ENCODE results near the gene TMEM125. TPM values are rescaled to one million over a fixed set of nuclear protein-coding genes. Genes with fewer than 3 reads are reported as not detected.

The TMEM125 gene
- total RNA-seq, 1 donor from 2014 or later: 41.1 TPM

DNA sequence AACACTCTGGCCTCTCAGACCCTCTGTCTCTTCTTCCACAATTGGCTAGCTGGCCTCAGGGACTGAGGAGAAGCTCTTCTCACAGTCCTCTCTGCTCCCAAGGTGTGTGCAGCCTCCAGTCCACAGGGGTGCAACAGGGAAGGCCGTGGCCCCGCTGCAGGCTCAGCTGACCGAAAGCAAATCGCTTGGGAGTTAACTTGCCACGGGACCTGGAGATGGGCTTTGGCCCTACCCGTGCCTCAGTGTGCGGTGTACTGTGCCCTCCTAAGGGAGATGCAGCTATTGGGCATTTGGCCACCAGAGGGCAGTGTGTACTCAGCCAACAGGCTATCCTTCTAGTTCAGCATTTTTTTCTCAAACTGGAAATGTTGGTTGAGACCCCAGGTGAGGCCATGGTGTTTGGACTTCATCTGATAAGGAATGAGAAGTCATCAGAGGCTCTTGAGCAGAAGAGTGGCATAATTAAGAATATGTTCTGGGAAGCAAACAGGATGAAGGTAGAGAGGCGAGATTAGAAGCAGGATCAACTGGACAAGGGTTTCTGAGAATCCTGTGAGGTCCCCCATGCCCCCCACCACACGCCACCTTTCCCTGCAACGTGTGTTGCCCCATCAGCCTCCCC, 42.5 kb upstream of the TMEM125 start:
- Mint-ChIP-seq H3K36me3 (ENCODE audit: insufficient read depth) (no peaks in the 10 kb centered on the region), H3K9me3 (ENCODE audit: low read depth) (no peaks in the 10 kb centered on the region), H3K4me1 (ENCODE audit: low read depth) (peaks cover 24% of the 10 kb centered on the region), H3K27me3 (peaks cover 7% of the 10 kb centered on the region), H3K4me3 (ENCODE audit: low read depth) (no peak overlapping the region), H3K27ac (no peak overlapping the region)
- TF ChIP-seq, protein P1, sequence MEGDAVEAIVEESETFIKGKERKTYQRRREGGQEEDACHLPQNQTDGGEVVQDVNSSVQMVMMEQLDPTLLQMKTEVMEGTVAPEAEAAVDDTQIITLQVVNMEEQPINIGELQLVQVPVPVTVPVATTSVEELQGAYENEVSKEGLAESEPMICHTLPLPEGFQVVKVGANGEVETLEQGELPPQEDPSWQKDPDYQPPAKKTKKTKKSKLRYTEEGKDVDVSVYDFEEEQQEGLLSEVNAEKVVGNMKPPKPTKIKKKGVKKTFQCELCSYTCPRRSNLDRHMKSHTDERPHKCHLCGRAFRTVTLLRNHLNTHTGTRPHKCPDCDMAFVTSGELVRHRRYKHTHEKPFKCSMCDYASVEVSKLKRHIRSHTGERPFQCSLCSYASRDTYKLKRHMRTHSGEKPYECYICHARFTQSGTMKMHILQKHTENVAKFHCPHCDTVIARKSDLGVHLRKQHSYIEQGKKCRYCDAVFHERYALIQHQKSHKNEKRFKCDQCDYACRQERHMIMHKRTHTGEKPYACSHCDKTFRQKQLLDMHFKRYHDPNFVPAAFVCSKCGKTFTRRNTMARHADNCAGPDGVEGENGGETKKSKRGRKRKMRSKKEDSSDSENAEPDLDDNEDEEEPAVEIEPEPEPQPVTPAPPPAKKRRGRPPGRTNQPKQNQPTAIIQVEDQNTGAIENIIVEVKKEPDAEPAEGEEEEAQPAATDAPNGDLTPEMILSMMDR (IDR thresholded peaks at IDR 0.05; ENCODE audit: unreplicated experiment): peak; percentile 98
- peak; percentile 91 for DNase-seq (ENCODE audit: low spot score, unreplicated experiment)

DNA sequence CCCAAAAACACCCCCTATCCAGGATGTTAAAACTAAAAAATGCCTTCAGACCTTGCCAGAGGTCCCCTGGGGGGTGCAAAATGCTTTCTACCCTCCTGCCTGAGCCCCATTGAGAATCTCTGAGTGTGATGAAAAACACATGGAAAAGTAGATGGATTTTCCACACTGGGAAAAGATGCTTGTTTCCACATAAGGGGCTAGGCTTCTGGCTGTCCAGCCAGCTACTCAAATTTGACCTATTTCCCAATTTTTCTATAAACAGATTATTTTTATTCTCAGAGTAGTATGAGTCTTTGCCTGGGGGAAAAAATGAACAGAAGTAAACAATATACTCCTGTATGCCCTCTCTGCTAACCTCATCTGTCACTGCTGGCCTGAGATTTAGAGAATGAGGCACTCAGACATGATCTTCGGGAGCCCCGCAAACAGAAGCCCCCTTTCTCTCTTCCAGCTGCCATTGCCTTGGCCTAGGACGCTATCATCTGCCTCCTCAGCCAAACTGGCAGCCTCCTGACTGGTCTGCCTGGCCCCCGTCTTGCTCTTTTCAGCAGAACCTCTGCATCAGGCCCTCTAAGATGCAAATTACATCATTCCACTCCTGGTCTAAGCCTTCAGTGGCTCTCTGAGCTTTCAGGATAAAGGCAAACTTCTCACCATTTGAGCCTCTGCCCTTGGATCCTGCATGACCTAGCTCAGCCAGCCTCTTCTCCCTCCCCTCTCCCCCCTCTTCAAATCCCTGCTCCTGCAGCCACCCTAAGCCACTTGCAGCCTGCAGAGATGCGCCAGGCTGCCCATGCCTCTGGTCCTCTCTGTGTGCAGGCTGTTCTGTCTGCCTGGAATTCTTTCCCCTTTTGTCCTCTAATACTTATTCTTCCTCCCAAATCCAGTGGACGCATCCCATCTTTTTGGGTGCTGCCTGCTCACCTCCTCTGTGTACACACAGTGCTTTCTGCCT, 39.7 kb upstream of the TMEM125 start:
- H3K4me1 Mint-ChIP-seq (ENCODE audit: low read depth): peaks cover 29% of the 10 kb centered on the region
- no peak for DNase-seq (ENCODE audit: low spot score, unreplicated experiment)
- no peaks in the 10 kb centered on the region for H3K9me3 Mint-ChIP-seq (ENCODE audit: low read depth)
- peaks cover 3% of the 10 kb centered on the region for H3K27me3 Mint-ChIP-seq
- H3K4me3 Mint-ChIP-seq (ENCODE audit: low read depth): no peak overlapping the region
- H3K27ac Mint-ChIP-seq: peak overlapping the region; percentile 93
- no peaks in the 10 kb centered on the region for H3K36me3 Mint-ChIP-seq (ENCODE audit: insufficient read depth)
- TF ChIP-seq, protein P1 (IDR thresholded peaks at IDR 0.05; ENCODE audit: unreplicated experiment): no peak

DNA sequence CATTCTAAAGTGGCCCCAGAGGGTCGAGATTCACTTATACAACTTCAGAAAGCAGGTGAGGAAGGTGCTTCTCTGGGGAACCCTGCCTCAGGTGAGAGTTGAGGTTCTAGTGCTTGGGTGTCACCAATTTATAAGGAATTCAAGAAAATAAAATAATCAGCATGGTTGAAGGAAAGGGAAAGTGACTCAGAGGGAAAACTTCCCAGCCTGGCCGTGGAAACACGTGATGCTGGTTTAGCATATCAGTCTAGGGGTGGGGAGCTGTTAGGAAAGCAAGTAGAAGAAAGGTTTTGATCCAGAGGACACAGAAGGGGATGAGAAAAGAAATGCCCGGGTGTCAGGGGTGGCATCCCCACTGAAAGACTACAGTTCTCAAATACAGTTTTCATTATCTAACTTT, 37.7 kb upstream of the TMEM125 start:
- Mint-ChIP-seq H3K36me3 (ENCODE audit: insufficient read depth) (no peaks in the 10 kb centered on the region), H3K27me3 (peaks cover 3% of the 10 kb centered on the region), H3K27ac (no peak overlapping the region), H3K9me3 (ENCODE audit: low read depth) (no peaks in the 10 kb centered on the region), H3K4me1 (ENCODE audit: low read depth) (peaks cover 29% of the 10 kb centered on the region), H3K4me3 (ENCODE audit: low read depth) (no peak overlapping the region)
- TF ChIP-seq, protein P1 (IDR thresholded peaks at IDR 0.05; ENCODE audit: unreplicated experiment): no peak
- no peak for DNase-seq (ENCODE audit: low spot score, unreplicated experiment)

DNA sequence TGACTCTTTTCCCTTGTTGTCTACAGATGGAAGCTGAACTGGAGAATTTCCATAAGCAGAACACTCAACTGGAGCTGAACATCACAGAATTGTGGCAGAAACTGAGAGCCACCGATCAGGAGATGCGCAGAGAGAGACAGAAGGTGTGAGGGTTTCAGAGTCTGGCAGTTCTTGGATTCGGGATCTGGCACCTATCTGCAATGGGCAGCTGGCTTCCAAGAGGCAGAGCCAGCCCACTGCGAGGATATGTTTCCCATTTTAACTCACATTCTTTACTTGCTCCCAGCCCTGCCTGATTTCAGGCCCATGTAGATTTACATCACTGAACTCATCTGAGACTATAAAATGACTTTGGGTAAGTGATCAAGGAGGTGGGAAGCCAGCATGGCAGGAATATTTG, 37.3 kb upstream of the TMEM125 start:
- Mint-ChIP-seq H3K4me1 (ENCODE audit: low read depth) (peaks cover 27% of the 10 kb centered on the region), H3K27ac (no peak overlapping the region), H3K27me3 (peaks cover 3% of the 10 kb centered on the region), H3K36me3 (ENCODE audit: insufficient read depth) (no peaks in the 10 kb centered on the region), H3K9me3 (ENCODE audit: low read depth) (no peaks in the 10 kb centered on the region), H3K4me3 (ENCODE audit: low read depth) (no peak overlapping the region)
- no peak for DNase-seq (ENCODE audit: low spot score, unreplicated experiment)
- TF ChIP-seq, protein P1 (IDR thresholded peaks at IDR 0.05; ENCODE audit: unreplicated experiment): no peak

DNA sequence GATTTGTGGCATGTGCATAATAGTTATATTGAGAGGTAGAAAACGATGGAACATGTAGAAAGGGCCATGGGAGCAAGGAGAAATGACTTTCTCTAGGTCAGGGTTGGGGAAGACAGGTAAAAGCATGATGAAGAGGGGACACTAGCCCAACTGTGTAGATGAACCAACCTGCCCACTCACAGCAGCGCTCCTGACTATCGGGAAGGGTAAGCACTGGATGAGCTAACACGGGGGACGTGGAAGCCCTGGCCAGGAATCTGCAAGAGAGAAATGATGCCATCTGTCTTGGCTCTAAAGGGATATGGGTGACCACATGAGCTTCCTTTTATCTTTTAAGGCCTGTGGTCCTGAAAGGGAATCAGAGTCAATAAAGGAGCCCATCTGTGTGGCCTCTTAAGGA, 36.2 kb upstream of the TMEM125 start:
- Mint-ChIP-seq H3K27ac (no peak overlapping the region), H3K36me3 (ENCODE audit: insufficient read depth) (no peaks in the 10 kb centered on the region), H3K4me1 (ENCODE audit: low read depth) (peaks cover 20% of the 10 kb centered on the region), H3K4me3 (ENCODE audit: low read depth) (no peak overlapping the region), H3K9me3 (ENCODE audit: low read depth) (no peaks in the 10 kb centered on the region), H3K27me3 (peaks cover 3% of the 10 kb centered on the region)
- TF ChIP-seq, protein P1 (IDR thresholded peaks at IDR 0.05; ENCODE audit: unreplicated experiment): no peak
- no peak for DNase-seq (ENCODE audit: low spot score, unreplicated experiment)
